Tibial nerve (tissue), 4 donors: ENCODE results near the gene HECTD2.

Experiments
- CTCF ChIP-seq, 5 experiments: fragments of 200-600 bp in 3 of 5; fragments of 450-650 bp in 2 of 5; sonication (generic) in 3 of 5; IDR thresholded peaks; one replicate each; pipeline ENCODE4 v1.5.1; 2016 to 2019; ENCODE audit warnings: antibody characterized with exemption in 5 of 5, mild to moderate bottlenecking in 3 of 5, moderate library complexity in 2 of 5
- EP300 ChIP-seq, 2 donors: sonication (generic); formaldehyde crosslinking; IDR thresholded peaks; one replicate each; pipeline ENCODE4 v1.6.1; 2017; ENCODE audit warnings: antibody characterized with exemption in 2 of 2, mild to moderate bottlenecking in 1 of 2

- TF ChIP-seq CTCF (IDR thresholded peaks at IDR 0.05) (no peak), EP300 (IDR thresholded peaks at IDR 0.05) (no peak)
These were observed 50.5 kb downstream of the HECTD2 start for GRCh38 chr10:91460681-91461080.
